ENCODE measurements around the gene OSBPL3.
A peak's percentile ranks its signal among the peaks of the same experiment; 100 is the strongest.

The OSBPL3 gene

DNA sequence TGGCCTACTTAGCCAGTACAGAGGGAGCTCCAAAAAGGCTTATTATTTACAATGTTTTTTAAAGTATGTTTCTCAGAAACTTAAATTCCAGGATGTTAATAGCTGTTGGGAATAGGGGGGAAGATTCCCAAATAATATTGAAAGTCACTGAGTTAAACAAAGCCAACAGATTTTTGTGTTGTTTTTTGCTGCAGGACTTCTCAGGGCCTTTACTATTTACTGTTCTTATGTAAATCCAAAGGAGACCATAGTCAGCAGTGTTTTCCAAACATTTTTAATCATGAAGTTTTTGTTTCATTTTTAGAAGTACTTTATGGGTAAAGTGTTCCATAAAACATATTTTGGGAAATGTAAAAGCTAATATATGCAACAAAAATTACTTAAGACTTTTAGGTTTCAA lies 122.4 kb downstream of the OSBPL3 start:
- no peak for DNase-seq

- no peak for DNase-seq
Measured at GRCh38 chr7:24854866-24855265, 125.1 kb downstream of the OSBPL3 start.

DNA sequence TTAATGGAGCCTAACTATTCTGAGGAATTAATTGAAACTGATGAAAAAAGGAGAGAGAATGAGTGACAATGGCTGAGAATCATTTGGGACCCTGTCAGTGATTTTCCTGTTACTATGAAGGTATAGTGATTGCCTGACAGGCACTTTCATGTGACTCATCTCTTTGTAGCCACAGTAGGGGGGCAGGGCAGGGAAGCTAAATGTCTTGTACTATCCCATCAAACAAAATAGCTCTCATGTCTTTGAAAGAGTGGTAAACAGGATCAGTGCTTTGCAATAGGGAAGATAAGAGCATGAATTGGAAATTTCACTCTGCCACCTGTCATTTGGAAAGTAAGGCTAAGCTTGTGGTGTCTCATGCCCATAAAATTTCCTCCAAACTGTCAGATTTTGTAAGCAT lies 128.2 kb downstream of the OSBPL3 start:
- DNase-seq = peak; percentile 53

GRCh38 chr7:24848878-24849277 lies 131.1 kb downstream of the OSBPL3 start:
- DNase-seq = no peak

- DNase-seq = no peak
Measured at GRCh38 chr7:24847754-24848153, 132.2 kb downstream of the OSBPL3 start.

DNA sequence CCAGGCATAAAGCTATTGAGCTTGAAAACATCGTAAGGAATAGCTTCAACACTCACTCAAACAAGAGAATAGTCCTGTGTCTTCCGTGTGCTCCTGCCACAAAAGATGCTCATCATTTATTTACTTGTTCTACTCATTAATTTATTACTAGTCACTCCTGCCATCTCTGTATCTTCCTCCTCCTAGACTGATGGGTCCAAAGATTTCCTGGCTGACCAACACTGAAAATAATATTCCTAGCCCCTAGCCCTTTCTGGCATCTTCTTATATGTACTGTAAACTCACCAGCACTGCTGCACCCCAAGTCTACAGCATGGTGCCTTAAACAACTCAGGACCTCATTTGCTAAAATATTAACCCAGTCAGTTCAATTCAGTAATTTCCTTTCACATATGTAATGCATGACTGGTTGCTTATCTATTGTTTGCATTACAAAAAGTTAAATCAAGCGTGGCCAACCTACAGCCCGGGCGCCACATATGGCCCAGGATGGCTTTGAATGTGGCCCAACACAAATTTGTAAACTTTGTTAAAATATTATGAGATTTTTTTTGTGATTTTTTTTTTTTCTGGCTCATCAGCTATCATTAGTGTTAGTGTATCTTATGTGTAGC lies 136.1 kb downstream of the OSBPL3 start:
- DNase-seq = no peak

DNA sequence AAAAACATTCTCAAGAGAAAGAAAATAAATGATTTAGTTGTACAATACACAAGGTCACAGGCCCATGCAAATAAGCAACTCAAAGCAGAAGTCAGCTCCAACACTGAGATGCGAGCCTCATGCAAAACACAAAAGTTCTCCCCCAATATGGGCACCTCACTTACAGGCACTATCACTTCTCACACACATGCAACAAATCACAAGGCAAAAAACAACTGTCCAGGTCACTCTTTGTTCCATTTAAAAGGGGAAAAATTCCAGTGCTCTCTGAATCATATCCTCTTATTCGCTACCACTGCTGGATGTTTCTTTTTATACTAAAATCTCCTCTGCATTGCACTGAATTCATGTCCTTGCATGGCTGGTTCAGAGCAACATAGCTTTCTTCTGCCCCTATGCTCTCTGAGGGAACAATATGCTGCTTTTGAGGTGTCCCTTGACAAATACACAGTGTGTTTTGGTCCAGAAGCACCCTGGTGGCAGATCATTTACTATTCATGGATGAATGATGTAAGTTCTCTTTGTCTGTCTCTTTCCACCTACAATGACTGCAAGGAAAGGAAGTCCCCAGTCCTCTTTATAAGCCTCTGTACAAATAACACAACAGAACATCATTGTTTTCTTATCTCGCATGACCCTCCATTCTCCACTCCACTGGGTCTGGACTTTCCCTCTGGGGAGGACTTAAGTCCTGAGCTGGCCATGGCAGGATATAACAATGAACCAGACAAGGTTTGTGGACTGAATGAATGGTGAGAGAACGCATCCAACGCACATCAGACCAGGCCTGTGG lies 137.3 kb downstream of the OSBPL3 start:
- DNase-seq = no peak

DNA sequence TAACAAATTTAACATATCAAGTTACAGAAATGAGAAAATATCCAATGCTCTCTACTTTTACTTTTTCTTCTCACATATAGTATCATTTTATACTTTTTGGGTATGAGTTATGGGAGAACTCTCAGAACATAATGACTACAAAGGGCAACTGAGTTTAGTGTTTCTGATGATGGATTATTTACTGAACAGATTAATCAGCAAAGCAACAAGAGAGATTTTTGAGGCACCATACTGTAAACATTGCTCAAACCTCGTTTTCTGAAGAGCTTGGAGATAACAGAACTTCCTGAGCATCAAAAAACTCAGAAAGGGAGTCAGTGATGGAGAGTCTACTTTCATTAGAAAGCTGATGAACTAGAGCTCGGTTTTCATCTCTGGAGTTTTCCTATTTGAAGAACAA lies 137.9 kb downstream of the OSBPL3 start:
- no peak for DNase-seq

- DNase-seq = no peak
Measured at GRCh38 chr7:24840563-24840962, 139.4 kb downstream of the OSBPL3 start.

- DNase-seq = no peak
Measured at GRCh38 chr7:24836084-24836483, 143.9 kb downstream of the OSBPL3 start.

DNA sequence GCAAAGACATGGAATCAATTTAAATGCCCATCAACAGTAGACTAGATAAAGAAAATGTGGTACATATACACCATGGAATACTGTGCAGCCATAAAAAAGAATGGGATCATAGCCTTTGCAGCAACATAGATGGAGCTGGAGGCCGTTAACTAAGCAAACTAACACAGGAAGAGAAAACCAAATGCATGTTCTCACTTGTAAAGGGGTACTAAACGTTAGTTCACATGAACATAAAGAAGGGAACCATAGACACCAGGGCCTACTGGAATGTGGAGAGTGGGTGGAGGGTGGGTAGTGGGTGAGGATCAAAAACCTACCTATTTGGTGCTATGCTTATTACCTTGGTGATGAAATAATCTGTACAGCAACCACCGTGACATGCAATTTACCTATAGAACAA lies 144.3 kb downstream of the OSBPL3 start:
- DNase-seq = no peak

DNA sequence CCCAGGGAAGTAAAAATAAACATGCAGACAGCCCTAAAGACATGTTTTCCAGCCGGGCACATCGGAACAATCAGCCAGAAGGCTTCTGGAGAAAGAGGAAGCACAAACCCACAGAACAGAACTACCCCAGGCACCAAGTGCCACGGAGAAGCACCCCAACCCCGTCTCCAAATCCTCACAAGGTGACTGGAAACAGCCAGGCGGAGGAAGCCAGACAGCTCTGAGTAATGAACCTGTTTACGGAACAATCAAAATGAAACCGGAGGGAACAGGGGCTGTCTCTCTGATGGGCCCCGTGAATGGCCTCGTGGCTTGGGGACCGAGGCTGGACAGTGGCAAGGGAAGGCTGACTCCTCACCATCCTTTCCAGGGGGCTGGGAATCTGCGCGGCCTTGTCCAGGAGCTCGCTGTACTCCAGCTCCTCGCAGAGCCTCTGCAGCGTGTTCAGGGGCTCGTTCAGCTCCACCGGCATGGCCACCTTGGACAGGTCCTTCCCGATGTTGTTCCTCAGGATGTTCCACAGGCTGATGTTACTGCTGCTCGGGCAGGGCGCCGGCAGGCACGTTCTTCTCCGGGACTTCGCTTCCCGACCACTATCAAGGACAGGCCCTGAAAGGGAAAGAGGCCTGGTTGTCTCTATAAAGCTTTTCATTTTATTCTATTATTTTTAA lies 145.7 kb downstream of the OSBPL3 start:
- no peak for DNase-seq

DNA sequence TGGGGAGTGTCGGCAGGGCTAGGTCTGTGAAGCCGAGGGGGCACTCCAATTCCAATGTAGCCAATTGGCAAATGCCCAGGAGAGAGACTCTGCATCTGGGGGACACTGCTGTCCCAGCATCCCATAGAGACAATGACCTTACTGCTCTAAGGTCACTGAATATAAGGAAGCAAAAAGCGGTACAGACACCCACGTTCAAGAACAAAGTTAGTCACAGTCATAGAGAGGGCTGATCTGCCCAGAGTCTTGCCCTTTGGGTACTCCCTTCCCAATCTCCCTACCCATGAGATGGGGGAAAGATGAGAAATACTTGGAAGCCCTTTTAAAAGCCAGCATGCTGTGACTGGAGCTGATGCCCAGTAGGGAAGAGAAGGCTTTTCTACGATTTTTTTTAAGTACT lies 146.4 kb downstream of the OSBPL3 start:
- no peak for DNase-seq

DNA sequence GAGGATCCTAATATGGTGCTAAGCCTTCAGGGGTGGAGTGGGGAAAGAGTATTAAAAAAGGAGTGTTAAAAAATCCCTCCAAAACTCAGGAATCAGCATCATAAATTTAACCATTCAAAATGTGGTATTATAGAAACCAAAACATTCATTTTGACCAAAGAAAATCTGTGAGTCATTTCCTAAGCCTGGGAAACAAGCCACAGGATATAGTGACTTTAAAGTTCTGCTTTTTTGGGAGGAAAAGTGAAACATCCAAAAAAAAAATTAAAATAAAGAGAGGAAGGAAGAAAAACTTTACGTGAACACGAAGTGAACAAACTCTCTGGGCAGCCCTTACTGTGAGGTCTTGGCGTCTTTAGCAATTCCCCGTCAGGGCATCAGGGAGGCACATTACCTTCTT lies 148.7 kb downstream of the OSBPL3 start:
- no peak for DNase-seq

DNA sequence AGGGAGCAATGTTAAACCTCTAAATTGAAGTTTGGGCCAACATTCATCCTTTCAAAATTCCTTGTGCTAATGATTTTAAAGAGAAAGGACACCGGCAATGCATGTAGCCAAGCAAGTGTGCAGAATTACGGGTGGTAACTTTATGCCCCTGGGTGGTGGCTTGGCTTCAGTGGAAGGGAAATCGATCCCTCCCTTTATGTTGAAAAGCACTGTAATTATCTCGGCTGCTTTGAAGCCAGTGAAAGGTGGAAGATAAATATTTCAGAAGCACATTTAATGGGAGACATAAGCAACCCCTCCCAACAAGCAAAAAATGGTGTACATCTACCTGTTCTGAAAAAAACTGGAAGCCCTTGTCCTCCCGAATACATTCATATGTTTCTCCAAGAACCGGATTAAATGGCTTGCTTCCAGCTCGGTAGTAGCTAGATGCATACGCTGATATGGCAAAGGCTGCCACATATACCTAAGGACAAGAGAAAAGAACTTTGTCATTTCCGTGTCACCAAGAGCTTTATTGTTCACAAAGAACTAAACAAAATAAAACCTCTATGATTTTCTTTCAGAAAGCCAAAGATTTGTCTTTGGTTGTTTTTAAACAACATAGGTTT lies 149.4 kb downstream of the OSBPL3 start:
- no peak for DNase-seq

DNA sequence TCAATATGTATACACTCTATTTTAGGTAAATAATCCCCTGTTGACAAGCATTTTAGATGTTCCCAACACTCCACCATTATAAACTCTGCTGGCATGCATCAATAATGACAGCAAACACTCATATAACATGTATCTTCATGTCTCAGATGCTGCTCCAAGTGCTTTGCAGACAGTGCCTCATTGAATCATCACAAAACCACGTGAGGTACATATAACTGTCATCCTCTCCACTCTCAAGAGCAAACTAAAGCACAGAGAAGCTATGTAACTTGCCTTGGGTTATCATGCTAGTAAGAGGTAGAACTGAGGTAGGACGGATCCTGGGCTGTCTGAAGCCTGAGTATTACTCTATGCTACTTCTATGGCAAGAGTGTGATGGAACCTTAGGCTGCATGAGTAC lies 150.2 kb downstream of the OSBPL3 start:
- DNase-seq = no peak

- no peak for DNase-seq
Measured at GRCh38 chr7:24828891-24829661, 150.9 kb downstream of the OSBPL3 start.

GRCh38 chr7:24827589-24827988 lies 152.4 kb downstream of the OSBPL3 start:
- DNase-seq = no peak

- no peak for DNase-seq
Measured at GRCh38 chr7:24827027-24827426, 153.0 kb downstream of the OSBPL3 start.

DNA sequence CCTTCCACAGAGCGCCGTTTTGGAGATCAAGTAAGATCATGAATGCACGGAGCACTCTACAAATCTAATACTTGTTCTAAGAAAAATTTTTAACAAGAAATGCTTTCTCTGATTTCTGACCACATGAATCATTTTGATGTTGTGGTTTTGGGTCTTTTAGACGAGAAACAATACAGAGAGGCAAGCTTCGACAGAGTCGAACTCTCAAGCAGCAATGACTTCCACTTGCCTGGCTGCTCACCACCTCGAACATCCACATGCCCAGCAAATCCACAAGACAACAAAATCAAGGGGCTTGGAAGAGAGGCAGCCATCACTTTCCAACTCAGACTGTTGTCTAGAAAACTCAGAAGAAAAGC lies 153.3 kb downstream of the OSBPL3 start:
- DNase-seq = no peak

DNA sequence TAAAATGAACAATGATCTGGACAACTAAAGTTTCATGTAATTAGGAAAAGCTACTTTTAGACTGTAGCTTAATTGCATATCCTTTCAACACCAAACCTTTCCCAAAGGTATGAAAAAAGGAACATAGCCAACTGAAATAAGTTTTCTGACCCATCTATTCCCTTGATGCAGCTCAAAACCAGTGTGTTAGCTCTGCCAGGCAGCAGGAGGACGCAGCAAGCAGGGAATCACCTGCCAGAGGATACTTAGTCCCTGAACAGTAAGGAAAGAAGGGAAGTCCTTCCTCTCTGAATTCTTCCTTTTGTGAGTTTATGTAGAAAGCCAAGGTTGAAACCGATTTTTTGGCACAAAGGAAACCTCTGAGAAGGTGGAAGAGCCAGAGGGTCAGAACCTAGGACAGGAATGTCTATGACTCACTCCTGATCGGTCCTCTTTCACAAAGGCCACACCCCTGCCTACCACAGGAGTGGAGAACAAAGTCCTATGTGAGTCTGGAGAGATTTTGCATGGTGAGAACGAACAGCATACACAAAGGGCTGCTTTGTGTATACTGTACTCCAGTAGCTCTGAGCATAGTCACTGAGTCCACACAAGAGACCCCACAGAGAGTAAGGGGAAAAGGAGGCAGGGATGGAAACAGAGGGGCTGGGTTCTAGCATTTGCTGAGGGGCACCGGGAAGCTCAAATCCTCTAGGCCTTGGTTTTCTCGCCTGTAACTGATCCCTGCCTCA lies 153.9 kb downstream of the OSBPL3 start:
- DNase-seq = no peak

DNA sequence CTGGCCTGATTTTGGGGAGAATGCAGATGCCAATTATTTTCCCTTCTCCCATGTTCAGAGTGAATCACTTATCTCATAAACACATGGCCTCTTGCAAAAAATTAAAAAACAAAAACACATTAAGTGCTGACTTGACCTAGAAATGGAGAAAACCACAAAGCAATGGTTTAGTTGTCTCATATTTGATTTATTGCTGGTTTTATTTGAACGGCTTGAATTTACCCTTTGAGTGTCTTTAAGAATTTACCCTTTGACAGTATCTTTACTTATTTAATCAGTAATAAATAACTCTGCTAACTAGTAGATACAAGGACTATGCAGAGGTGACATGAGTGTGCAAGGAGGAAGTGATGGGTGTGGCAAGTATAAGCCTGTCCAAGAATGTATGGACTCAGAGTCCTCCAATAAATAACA lies 154.6 kb downstream of the OSBPL3 start:
- no peak for DNase-seq
